Skeletal muscle cell (primary cell): Measurements from ENCODE around the gene COLEC11.
"Not testable (repeated sequence)": the region's sequence is repeated elsewhere in the genome, so short reads cannot be mapped to it uniquely, and the experiment has no call there.

Experiments
- DNase-seq: peaks from one replicate; pipeline ENCODE4 v3.0.0-alpha.2; 2010; ENCODE audit warnings: low read depth
- H3K4me3 ChIP-seq: 2 replicates; pipeline ENCODE4 v1.5.1; 2011; ENCODE audit warnings: low read depth, mild to moderate bottlenecking, control low read depth, low read length, moderate library complexity

Gene COLEC11

DNA sequence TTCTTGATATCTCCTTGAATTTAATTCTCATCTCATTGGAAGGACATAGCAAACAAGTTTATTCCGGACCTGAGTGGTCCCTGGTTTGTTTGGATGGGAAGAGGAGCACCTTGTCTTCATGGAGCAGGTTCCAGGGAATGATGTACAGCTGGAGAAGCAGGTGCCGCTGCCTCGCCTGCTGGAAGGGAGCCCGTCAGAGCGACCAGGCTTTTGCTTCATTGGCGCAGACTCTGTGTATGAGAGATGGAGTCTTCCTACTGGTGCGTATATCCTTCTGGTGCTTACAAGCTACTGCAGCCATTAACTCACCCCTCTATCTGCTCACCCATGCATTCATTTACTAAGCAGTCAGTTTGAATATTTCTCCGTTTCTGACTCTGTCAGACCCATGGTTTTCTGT is 51.5 kb downstream of the COLEC11 start:
- no peak overlapping the region for H3K4me3 ChIP-seq
- DNase-seq = no peak

DNA sequence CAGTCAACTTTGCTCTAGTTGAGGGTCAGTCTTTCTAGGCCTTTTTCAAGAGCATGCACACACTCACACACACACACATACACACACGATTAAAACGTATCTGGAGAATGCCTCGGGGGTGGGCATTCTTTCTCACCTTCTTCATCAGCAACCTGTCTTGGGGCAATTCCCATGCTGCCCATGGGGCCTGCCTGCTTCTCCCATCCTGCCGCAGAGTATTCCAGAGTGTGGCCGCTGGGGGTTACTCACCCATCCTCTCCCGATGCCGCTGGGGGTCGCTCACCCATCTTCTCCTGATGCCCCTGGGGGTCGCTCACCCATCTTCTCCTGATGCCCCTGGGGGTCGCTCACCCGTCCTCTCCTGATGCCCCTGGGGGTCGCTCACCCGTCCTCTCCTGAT is 52.3 kb downstream of the COLEC11 start:
- no peak for DNase-seq
- H3K4me3 ChIP-seq = no peak overlapping the region

DNA sequence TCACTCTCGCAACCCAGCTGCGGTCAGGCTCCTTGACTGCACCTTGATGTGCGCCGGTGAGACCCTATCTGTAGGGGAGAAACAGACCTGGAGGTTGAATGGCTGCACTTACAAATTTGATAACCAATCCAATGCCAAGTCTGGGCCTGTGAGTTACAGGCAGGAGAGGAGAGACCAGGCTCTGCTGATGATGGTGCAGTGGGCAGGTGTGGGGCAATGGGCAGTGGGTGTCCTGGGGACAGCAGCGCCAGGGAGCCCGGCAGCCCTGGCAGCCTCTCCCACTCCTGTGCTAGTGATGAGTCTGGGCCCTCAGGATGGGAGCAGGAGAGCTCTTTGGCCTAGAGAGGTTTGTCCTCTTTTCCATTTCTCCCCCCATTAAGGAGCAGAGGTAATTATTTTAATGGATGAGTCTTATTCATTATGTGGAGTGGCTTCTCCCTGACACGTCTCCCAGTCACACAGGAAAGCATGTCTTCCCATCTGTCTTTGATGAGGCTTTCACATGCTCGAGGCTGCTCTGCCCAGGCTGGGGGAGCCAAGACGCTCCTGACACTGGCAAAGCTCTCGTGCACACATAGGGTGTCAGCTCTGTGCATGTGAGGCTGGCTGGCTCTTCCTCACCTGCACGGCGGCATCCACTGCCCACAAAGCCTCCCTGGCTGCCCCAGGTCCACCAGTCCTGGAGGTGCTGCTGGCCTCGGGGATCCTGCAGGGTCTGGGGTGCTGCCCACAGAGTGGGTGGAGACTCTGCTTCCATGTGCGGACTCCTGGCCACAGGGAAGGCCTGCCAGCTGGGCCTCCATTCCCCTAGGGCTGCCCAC is 53.1 kb downstream of the COLEC11 start:
- DNase-seq = no peak
- H3K4me3 ChIP-seq = no peak overlapping the region

DNA sequence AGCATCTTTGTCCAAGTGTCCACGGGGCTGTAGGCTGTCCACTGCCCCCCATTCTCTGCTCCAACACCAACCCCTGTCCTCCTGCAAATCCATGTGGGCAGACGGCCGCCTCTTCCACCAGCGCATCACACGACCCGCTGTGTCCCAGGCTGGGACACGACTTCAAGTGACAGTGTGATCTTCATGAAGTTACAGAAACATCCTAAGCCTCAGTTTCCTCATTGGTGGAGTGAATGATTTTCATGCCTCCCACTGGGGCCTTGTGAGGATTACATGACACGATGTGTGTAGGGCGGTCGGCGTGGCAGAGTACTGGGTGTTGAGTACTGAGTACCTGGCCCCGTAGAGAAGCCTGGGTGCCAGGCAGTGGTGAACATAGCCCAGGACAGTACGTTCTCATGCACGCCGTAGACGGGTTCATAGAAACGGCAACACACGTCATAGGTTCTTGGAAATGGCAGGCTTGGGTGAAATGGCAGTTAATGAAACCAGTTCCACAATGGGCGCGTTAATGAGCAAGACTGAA is 53.8 kb downstream of the COLEC11 start:
- no peak for DNase-seq
- no peak overlapping the region for H3K4me3 ChIP-seq

GRCh38 chr2:3649581-3649980 is 54.7 kb downstream of the COLEC11 start:
- H3K4me3 ChIP-seq = no peak overlapping the region
- no peak for DNase-seq

DNA sequence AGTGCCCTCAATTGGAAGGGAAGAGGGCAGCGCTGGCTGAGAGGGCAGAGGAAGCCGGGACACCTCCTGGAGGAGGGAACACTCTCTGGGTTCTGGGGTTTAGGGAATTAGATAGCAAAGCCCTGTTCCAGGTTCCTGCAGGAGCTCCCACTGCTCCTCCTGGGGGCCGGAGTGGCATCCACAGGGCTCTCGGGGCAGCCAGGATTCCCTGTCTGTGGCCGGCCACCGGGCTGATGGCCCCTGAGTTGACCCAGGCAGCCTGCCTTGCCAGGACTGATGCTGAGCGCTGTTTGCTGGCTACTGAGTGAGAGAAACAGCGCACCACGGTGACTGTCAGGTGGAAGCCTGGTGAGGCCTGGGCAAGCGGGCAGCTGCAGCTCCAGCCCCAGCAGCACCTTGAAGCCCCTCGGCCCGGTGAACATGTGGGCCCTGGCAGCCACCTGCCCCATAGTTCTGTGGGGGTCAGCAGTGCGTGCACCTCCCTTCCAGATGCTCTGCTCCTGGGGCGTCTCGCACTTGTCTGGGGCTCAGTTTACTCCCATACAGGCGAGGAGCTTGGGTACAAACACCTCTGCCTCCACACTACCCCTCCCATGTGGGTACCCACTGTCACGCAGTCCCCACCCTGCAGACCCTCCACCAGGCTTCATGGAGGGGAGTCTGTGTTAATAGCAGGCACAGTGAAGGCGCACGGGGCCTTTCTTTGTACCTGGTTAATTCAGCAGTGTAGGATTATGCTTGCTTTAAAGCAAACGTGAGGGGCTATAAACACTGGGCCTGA is 55.4 kb downstream of the COLEC11 start:
- no peak for DNase-seq
- H3K4me3 ChIP-seq = no peak overlapping the region

- H3K4me3 ChIP-seq = peak overlapping the region; percentile 1
Measured at GRCh38 chr2:3651691-3652648, 57.1 kb downstream of the COLEC11 start.

DNA sequence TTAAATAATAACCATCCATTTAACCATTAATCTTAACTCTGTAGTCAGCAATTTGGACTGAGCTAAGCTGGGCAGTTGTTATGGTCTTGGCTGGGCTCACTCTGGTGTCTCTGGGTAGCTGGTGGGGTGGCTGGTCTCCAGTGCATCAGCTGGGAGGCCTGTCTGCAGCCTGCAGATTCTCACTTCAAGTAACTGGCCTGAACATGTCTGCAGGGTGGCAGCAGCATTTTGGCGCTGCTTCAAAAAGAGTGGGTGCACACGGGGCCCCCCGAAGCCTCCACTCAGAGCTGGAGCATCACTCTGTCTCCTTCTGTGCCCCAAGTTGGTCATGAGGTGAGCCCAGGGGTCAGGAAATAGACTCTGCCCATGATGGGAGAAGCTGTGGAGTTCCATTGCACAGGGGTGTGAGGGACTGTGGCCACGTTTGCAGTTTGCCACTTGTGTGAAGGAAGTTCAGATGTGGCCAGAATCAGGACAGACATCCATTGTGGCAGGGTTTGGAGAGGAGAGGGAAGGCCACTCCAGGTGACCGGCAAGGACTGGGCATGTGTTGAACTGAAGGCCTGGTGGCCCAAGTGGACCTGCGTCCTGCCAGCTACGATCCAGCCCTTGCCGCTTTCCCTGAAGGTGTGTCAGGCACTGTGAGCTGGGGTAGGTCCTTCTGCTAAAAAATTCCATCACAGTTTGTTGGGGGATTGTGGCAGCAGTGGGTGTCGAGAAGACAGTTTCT is 58.1 kb downstream of the COLEC11 start:
- no peak for DNase-seq
- no peak overlapping the region for H3K4me3 ChIP-seq

More at GRCh38 chr2:3651691-3652648, 57.1 kb downstream of the COLEC11 start:
- no peak for DNase-seq

DNA sequence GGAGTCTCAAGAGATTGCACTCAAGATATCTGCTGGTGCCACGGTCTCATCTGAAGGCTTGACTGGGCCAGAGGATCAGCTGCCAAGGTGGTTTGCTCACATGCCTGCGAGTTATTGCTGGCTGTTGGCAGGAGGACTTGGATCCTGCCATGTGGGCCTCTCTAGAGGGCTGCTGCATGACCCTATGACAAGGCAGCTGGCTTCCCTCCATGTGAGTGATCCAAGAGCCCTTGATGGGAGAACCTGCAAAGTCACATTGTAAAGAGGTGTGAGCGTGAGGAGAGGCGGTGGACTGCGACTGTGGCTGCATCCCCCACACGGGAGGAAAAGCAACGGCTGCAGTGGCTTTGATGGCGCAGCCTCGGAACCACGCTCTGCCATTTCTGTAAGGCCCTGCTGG is 59.1 kb downstream of the COLEC11 start:
- H3K4me3 ChIP-seq = no peak overlapping the region
- DNase-seq = no peak

DNA sequence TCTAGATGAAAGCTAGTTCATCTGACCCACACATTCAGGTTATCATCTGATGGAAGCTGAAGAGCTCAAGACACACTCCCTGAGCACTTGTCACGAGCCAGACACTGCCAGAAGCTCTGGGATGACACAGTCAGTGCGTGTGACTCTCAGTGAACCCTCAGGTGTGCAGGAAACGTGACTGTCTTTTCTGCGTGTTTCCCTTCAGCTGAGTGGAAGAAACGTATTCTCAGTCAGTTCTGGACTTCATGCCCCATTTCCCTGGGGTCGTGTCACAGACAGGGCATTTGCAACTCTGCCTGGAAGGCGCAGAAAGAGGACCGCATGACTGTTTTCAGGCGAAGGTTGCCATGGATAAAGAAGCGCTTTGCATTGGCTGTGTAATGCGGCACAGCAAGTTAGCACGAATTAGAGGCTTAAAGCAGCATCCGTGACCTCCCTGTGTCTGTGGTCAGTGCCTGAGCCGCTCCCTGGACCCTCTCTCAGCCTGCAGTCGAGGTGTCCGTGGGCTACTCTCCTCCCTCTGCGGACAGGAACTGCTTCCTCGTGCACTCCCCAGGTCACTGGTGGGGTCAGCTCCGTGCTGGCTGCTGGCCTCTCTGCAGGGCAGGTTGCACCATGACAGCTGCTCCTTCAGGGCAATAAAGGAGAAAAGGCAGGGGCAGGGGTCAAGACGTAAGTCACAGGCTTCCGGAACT is 59.8 kb downstream of the COLEC11 start:
- no peak for DNase-seq
- no peak overlapping the region for H3K4me3 ChIP-seq

DNA sequence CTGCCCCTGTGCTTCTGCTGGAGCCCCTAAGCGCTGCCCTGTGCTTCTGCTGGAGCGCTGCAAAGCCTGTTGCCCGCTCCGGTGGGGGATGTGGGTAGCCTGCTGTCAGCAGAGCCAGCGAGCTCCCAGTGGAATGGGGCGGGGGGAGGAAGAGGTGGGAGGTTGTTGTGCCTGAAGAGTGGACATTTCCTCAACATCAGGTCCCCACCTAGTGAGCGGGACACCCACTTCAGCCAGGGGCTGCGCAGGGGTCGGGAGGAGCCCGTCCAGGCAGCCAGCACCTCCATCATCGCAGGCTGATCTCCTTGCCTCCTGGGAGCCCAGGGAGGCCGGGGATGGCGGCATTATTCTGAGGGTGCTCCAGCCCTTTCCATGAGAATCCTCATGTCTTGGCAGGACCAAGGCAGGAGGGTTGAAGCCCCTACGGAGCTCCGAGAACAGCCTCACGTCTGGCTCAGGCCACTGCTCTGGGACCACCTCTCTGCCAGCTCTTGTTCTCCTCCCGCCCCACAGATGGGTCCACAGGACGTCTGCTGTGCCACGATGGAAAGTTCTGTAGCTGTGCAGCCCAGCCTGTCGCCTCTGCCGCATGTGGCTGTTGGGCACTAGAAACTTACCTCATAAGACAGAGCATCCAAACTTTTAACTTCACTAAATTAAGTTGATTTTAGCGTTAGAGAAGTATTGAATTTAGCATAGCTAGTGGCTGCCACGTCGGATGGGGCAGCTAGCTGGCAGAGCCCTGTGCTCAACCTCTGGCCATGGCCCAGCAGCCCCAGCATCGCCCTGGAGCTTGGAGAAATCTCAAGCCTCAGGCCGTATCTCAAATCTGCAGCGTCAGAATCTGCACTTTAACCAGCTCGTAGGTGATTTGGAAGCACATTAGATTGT is 61.2 kb downstream of the COLEC11 start:
- no peak for DNase-seq
- H3K4me3 ChIP-seq = no peak overlapping the region

- no peak for DNase-seq
- H3K4me3 ChIP-seq = no peak overlapping the region
Measured at GRCh38 chr2:3656762-3657721, 62.1 kb downstream of the COLEC11 start.

- no peak for DNase-seq
- no peak within 1 kb of the TSS for H3K4me3 ChIP-seq
Measured at GRCh38 chr2:3657881-3658280, 63.0 kb downstream of the COLEC11 start, which contains the start of gene ALLC. TSS of gene ALLC (plus strand) at chr2:3658200. CDS start at chr2:3671158, 12,958 bp downstream.

GRCh38 chr2:3659447-3660432 is 64.8 kb downstream of the COLEC11 start:
- DNase-seq = peak; percentile 8
- no peak overlapping the region for H3K4me3 ChIP-seq

- not testable (repeated sequence) for H3K4me3 ChIP-seq, DNase-seq
Measured at GRCh38 chr2:3660640-3661039, 65.7 kb downstream of the COLEC11 start.
